Erythroblast (primary cell): ENCODE data around the gene FERMT3.

Experiments
- GATA1 ChIP-seq: IDR thresholded peaks from 2 replicates; pipeline ENCODE4 v1.6.1; 2011; ENCODE audit warnings: low read depth, mild to moderate bottlenecking, control low read depth, low read length, moderate library complexity
- POLR2A ChIP-seq: IDR thresholded peaks from 2 replicates; pipeline ENCODE4 v1.6.1; 2011; ENCODE audit warnings: mild to moderate bottlenecking, low read length

DNA sequence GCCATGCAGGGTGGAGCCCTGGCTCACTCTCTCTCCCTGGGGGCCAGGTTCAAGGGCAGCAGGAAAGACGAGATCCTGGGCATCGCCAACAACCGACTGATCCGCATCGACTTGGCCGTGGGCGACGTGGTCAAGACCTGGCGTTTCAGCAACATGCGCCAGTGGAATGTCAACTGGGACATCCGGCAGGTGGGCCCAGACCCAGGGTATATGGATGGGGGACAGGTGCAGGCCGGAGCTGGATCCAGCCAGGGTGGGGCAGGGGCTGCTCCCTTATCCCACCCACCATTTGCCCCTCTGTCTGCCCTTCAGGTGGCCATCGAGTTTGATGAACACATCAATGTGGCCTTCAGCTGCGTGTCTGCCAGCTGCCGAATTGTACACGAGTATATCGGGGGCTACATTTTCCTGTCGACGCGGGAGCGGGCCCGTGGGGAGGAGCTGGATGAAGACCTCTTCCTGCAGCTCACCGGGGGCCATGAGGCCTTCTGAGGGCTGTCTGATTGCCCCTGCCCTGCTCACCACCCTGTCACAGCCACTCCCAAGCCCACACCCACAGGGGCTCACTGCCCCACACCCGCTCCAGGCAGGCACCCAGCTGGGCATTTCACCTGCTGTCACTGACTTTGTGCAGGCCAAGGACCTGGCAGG lies 16.6 kb downstream of the FERMT3 start:
- TF ChIP-seq POLR2A (no peak), GATA1 (no peak)
